Lower leg skin (tissue), 4 donors: ENCODE results near the gene PCSK5. TPM values are rescaled to one million over a fixed set of nuclear protein-coding genes. Genes with fewer than 3 reads are reported as not detected.

ENCODE experiments used
- DNase-seq, 2 donors: peaks; one replicate each; pipeline ENCODE4 v3.0.0-alpha.2; 2019; ENCODE audit warnings: low spot score in 2 of 2
- H3K4me3 ChIP-seq: fragments of 200-600 bp; sonication (generic); 2 replicates; pipeline ENCODE4 v1.5.1; 2017; ENCODE audit warnings: mild to moderate bottlenecking, low read depth; ENCODE audit not compliant: poor library complexity, severe bottlenecking
- POLR2A ChIP-seq, 2 donors: fragments of 450-650 bp; IDR thresholded peaks; one replicate each; pipeline ENCODE4 v1.6.1; 2016 to 2017; ENCODE audit warnings: antibody characterized with exemption in 2 of 2, mild to moderate bottlenecking in 1 of 2, moderate library complexity in 1 of 2
- WGBS, 2 donors: methylation state at CpG; one replicate each; pipeline ENCODE4 v1.1.5; 2018; 5-methylcytosine and 5-hydroxymethylcytosine counted together
- intact Hi-C: fragments of 100-400 bp; cut with DNase I; formaldehyde crosslinking; loops from one replicate; pipeline ENCODE4 v1.15.0; 2023; ENCODE audit warnings: low total_unique reads
- total RNA-seq, 4 donors: library from RNA; depleted of rRNA; stranded (reverse); fragments of >200 nt; gene quantifications; one replicate each; pipeline ENCODE4 v1.1.0, GENCODE V29; 2016
- TF ChIP-seq, protein P1 (sequence below), 3 donors: fragments of 450-650 bp; IDR thresholded peaks; one replicate each; pipeline ENCODE4 v1.5.1; 2016; ENCODE audit warnings: antibody characterized with exemption in 3 of 3, mild to moderate bottlenecking in 3 of 3, moderate library complexity in 2 of 3

Gene PCSK5
- total RNA-seq, 4 donors from 2014 or later, result 6.4 to 10.8 (median 9.7) TPM

DNA sequence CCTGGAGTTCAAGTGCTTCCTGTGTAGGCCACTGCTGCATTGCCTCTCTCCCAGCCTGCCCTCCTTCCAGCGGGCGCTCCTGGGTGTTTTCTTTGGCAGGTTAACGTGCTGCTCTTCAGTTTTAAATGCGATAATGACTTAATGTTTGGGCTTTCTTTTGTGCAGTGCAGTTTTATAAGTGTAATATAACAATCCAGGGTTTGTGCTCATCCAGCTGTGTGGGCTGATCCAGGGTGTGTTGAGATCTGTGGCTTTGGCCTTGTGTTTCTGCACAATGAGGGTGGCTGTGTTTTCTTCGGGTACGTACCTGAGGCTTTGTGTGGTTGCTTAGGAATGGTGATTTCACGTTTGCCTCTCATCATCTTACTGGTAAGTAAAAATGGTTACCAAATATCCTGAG, 50.6 kb downstream of the PCSK5 start:
- intact Hi-C loops, result no loop called here
- H3K4me3 ChIP-seq, result no peak overlapping the region
- 71 to 80% methylated on average over 7 of the region's 7 CpGs for WGBS, 2 donors
- no peak for DNase-seq
- TF ChIP-seq, protein P1, sequence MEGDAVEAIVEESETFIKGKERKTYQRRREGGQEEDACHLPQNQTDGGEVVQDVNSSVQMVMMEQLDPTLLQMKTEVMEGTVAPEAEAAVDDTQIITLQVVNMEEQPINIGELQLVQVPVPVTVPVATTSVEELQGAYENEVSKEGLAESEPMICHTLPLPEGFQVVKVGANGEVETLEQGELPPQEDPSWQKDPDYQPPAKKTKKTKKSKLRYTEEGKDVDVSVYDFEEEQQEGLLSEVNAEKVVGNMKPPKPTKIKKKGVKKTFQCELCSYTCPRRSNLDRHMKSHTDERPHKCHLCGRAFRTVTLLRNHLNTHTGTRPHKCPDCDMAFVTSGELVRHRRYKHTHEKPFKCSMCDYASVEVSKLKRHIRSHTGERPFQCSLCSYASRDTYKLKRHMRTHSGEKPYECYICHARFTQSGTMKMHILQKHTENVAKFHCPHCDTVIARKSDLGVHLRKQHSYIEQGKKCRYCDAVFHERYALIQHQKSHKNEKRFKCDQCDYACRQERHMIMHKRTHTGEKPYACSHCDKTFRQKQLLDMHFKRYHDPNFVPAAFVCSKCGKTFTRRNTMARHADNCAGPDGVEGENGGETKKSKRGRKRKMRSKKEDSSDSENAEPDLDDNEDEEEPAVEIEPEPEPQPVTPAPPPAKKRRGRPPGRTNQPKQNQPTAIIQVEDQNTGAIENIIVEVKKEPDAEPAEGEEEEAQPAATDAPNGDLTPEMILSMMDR (IDR thresholded peaks at IDR 0.05), result no peak
- TF ChIP-seq POLR2A (IDR thresholded peaks at IDR 0.05), result no peak

DNA sequence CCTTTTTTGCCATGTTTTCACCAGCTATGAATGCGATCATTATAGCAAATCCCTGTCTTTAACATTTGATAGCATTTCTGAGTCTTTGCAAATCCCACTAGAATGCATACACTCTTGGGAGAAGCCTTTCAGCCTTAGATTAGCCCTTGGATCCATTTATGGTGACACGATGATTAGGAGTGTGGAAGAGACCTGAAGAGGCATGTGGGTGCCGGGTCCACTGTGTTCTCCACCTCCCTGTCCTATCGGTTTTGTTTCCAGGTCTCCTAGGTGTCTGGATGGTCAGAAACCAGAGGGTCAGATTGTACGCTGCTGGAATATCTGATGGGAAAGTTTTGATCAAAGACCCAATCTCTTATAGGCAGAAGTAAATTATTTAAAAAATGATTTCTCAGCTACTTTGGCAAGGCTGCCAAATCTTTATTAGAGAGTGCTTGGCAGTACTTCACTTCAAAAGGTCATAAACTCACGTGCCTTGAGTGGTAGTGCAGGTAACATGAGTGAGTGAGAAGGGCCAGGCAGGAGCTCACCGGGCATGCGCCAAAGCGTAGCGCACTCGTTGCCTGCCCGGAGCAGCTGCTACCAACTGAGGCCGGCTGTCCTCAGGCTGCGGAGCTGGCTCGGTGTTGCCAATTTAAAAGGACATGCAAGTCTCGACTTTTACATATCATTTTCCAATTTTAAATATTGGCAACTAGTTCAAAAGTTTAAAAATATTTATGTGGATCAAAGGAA, 51.3 kb downstream of the PCSK5 start:
- TF ChIP-seq, protein P1 (IDR thresholded peaks at IDR 0.05), result no peak
- TF ChIP-seq POLR2A (IDR thresholded peaks at IDR 0.05), result no peak
- intact Hi-C loops, result no loop called here
- no peak for DNase-seq
- no peak overlapping the region for H3K4me3 ChIP-seq
- 70 to 82% methylated on average over 16 of the region's 16 CpGs for WGBS, 2 donors

DNA sequence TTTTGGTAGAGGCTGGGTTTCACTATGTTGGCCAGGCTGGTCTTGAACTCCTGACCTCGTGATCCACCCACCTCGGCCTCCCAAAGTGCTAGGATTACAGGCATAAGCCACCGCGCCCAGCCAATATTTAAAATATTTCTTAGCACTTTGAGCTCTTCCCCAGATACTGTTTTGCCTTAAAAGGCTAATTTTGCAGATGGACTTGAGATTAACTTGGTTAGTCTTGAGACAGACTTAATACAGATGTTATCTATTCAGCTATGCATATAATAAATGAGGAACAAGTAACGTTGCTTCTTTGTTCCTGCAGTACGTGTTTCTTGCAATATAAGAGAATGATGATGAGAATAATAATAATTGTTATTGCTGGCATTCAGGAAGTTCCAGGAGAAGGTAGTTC, 56.3 kb downstream of the PCSK5 start:
- no peak overlapping the region for H3K4me3 ChIP-seq
- TF ChIP-seq POLR2A (IDR thresholded peaks at IDR 0.05), result no peak
- TF ChIP-seq, protein P1 (IDR thresholded peaks at IDR 0.05), result no peak
- WGBS, 2 donors, result 88% methylated on average over 6 of the region's 6 CpGs
- no peak for DNase-seq
- intact Hi-C loops, result no loop called here

DNA sequence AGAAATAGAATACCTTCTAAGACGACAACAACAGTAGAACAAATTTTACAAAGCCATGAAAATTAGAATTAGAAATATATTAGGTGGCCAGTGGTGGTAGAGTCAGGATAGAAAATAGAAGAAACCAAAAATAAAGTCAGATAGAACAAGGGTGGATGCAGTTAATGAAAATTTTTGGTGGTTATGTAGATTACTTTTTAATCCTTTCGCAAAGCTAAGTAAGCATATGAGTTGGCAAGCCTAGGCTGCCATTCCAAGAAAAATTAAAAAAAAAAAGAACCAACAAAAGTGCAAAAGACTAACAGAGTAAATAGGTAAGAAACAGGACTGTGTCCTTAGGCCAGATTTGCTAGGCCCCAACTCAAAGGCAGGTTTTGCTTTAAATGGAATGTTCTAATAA, 56.8 kb downstream of the PCSK5 start:
- no peak overlapping the region for H3K4me3 ChIP-seq
- TF ChIP-seq, protein P1 (IDR thresholded peaks at IDR 0.05), result no peak
- TF ChIP-seq POLR2A (IDR thresholded peaks at IDR 0.05), result no peak
- intact Hi-C loops, result no loop called here
- WGBS, 2 donors, result 87 to 94% methylated on average over 2 of the region's 2 CpGs
- no peak for DNase-seq

DNA sequence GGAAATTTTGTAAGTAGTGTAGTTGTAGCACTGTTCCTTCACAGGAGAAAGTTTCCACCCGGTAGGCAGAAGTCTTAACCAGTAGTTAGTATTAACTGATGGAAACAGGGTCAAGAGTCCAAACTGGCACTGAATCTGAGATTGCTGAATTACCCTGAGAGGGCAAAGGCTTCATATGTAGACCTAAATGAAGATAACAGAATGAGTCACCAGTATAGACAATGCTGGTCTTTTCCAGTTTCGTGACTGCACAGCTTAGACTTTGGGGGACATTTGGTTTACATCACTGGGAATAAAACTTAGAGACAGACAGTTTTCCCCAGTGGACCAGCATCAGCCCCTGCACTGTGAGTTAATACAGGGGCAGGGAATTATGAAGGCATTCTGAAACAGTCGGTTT, 60.5 kb downstream of the PCSK5 start:
- WGBS, 2 donors, result 88 to 91% methylated on average over 3 of the region's 3 CpGs
- TF ChIP-seq, protein P1 (IDR thresholded peaks at IDR 0.05), result no peak
- no peak for TF ChIP-seq POLR2A (IDR thresholded peaks at IDR 0.05)
- DNase-seq, result no peak
- no peak overlapping the region for H3K4me3 ChIP-seq
- intact Hi-C loops, result no loop called here

DNA sequence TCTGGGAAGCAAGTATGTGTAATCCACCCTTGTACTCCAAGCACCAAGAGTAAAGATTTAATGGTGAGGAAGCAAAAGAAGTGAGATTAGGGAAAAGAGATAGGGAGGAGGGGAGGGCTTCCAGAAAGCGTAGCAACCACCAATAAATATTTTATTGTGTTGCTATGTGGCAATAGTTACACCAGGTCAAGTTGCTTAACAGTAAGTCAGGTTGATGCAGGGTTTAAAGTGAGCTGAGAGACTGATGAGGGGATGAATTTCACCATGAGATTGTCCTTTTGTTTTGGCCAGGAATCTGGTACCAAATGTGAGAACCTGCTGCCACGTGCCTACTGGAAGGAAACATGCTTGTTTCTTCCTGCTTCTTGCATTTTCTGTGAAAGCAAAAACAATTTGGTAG, 62.7 kb downstream of the PCSK5 start:
- 32 to 48% methylated on average over 2 of the region's 2 CpGs for WGBS, 2 donors
- intact Hi-C loops, result no loop called here
- no peak for DNase-seq
- no peak overlapping the region for H3K4me3 ChIP-seq
- TF ChIP-seq, protein P1 (IDR thresholded peaks at IDR 0.05), result no peak
- no peak for TF ChIP-seq POLR2A (IDR thresholded peaks at IDR 0.05)
